DMS153 (cell line): ENCODE measurements around the gene GBP1.
"Not testable (repeated sequence)": the region's sequence is repeated elsewhere in the genome, so short reads cannot be mapped to it uniquely, and the experiment has no call there.

Source experiments
- DNase-seq: peaks from one replicate; lab custom pipeline; 2025; lab: John Stamatoyannopoulos, UW

The GBP1 gene

GRCh38 chr1:89051955-89052312 is 13.1 kb downstream of the GBP1 start:
- no peak for DNase-seq

DNA sequence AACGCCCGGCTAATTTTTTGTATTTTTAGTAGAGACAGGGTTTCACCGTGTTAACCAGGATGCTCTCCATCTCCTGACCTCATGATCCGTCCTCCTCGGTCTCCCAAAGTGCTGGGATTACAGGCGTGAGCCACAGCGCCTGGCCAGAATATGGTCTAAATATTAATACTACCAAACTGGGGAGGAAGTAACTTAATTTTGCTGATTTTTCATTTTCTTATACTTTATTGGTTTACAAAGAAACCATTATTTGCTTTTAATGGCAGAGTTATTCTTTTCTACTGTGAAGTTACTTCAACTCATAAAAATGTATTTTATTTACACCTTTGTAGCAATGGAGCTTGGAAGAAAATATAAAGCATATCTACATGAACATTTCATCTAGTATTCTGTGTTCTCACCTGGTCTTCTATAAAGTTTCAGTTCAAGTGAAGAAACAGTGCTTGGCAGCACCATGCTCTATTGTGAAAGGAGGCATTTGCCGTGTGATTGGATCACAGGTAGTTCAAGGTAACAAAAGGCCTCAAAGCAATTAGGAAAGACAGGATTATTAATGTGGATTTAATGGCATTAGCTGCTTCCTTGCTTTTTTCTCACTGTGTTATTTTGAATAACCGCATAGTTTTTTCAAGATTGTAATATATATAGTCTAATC is 13.6 kb downstream of the GBP1 start:
- DNase-seq = no peak

GRCh38 chr1:89050649-89051033 is 14.4 kb downstream of the GBP1 start:
- DNase-seq = no peak

- DNase-seq = not testable (repeated sequence)
Observed at GRCh38 chr1:89049901-89050648, 14.9 kb downstream of the GBP1 start.

DNA sequence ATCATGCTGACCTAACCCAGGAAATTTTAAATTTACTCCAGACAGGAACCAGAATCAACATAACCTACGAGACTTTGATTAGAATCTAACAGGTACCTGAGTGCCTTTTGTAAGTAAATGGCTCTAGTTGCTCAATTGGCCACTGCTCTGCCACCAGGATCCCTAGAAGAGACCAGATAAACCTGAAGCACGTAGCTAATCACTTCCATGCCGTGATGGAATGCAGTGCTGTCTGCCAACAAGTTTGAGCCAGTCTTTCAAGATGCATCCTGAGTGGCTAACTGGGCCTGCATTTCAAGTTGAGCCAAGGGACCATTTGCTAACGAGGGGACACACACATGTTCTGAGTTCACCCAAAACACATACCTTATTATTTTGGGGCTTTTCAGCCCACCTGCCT is 15.8 kb downstream of the GBP1 start:
- not testable (repeated sequence) for DNase-seq

DNA sequence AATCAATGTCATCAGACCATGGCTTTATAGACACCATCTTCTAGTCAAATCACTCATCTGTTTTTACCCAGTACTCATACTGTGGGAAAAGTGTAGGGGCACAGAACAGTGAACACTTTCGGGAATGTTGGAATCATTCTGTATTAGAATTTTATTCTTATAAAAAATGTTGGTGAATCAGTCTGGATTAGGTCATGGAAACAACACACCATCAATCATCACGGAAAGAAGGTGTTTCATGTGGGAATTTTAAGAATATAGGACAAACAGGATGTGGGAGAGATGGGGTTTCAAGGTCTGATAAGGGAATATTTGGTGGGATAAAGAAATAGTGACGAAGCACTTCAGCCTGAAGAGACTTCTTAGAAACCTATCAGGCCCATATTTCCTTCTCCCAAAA is 17.3 kb downstream of the GBP1 start:
- no peak for DNase-seq

DNA sequence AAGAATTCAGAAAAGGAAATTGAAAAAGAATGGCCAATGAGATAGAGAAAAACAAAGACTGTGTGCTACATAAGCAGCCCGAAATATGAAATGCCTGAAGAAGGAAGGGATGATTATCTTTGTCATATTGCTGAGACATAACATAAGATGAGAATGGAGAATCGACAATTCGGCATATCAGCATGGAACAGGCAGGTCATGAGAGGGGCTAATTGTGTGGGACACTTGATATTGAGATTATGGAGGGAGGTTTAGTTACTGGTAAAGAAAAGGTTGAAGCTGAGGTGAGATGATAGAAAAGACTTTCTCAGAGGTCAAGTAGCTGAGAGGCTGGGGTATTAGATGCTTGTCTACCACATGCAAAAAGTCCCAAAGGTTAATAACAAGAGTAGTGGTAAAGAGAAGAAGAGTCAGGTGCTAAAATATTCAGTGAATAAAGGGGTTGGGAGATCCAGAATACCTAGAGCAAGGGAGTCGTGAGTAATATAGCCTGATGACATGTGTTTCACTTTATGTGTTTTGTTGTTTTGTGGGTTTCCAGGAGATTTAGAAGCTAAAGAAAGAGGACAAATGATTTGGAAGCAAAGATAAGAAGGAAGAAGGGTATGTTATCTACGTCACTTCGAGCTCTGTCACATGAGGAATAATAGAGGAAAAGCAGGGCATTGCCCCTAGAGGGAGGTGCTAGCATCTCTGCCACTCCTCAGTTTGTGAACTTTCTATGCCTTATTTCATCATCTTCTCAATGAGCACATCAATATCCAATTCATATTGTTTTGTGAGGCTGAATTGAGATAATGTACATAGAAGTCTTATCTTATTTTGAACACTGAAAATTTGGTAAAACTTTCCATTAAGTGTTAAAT is 18.5 kb downstream of the GBP1 start:
- not testable (repeated sequence) for DNase-seq

DNA sequence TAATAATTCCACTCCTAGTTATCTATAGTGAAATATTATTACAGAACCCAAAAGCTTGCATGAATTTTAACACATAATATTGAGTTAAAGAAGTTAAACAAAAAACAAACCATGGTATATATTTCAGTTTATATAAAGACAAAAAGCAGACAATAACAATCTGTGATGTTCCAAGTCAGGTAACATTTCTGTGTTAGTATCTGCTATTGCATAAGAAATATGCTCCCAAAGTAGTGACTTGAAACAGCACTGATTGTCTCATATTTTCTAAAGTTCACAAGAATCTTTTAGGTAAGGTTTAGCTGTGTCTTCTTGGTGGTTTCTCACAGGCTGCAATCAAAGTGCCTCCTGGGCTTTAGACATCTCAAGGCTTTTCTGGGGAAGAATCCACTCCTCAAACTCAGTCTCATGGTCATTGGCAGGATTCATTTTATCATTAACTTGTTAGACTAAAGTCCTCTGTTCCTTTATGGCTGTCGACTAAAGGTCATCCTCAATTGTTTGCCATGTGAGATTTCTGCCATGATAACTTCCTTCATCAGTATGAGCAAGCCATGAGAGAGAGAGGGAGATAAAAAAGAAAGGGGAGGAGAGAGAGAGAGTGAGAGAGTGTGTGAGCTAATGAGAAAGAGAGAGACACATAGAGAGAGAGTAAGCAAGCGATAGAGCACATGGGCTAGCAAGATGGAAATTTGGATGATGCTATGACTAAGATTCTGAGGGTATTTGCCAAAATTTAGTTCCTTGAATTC is 19.9 kb downstream of the GBP1 start:
- no peak for DNase-seq

- no peak for DNase-seq
Observed at GRCh38 chr1:89043940-89044339, 21.1 kb downstream of the GBP1 start.

GRCh38 chr1:89042491-89042890 is 22.5 kb downstream of the GBP1 start:
- DNase-seq = no peak

DNA sequence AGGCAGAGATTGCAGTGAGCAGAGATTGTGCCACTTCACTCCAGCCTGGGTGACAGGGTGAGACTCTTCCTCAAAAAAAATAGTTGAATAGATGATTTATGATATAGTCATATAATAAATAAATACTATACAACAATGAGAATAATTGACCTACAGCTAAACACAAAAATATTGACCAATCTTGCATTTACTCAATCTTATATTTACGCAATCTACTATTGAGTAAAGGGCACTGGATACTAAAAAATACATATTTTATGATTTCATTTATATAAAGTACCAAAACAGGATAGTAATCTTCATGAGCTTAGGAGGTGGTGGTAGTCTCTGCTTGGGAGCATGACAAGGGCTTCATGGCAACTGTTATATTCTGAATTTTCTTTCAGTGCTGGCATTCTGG is 23.3 kb downstream of the GBP1 start:
- DNase-seq = no peak

GRCh38 chr1:89041119-89041641 is 23.8 kb downstream of the GBP1 start:
- DNase-seq = no peak

GRCh38 chr1:89040315-89040626 is 24.7 kb downstream of the GBP1 start:
- DNase-seq = no peak

DNA sequence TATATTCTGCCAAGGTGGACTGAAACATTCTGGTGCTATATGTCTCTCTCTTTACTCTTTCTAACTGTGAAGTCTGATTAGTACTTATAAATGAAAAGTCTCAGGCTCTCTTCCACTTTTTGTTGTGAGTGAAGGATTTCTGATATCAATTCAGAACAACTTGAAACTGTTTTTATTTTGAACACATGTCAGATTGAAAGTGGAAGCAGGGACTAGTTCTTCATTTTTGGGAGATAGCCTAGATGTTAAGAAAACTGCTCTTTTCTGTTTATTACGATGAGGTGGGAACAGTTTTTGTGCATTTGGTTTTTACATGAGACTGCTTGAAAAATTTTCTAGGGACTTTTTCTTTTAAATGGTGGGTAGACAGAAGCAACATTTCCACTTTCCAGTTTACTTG is 27.8 kb downstream of the GBP1 start:
- DNase-seq = no peak

DNA sequence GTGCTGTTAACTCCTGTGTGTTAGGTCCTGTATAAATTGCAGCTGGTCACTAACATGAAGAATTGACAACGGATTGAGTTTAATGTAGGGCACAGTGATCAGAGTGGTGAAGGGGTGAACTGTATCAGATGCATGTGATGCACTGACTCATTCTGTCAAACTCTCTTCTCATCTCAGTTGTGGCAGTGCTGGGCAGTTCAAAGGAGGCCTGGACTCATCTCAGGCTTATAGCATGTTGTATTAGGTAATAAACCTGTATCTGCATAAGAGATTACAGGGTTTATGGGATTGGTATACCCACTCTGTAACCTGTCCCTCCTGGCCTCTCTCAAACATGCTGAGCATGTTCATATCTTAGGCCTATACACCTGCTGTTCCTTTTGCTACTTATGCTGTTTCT is 29.9 kb downstream of the GBP1 start:
- no peak for DNase-seq

GRCh38 chr1:89034004-89034403 is 31.0 kb downstream of the GBP1 start:
- not testable (repeated sequence) for DNase-seq

DNA sequence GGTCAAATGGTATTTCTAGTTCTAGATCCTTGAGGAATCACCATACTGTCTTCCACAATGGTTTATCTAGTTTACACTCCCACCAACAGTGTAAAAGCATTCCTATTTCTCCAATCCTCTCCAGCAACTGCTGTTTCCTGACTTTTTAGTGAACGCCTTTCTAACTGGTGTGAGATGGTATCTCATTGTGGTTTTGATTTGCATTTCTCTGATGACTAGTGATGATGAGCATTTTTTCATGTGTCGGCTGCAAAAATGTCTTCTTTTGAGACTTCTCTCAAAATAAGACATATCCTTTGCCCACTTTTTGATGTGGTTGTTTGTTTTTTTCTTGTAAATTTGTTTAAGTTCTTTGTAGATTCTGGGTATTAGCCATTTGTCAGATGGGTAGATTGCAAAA is 36.0 kb downstream of the GBP1 start:
- DNase-seq = not testable (repeated sequence)

- no peak for DNase-seq
Observed at GRCh38 chr1:89025928-89026327, 39.1 kb downstream of the GBP1 start.

DNA sequence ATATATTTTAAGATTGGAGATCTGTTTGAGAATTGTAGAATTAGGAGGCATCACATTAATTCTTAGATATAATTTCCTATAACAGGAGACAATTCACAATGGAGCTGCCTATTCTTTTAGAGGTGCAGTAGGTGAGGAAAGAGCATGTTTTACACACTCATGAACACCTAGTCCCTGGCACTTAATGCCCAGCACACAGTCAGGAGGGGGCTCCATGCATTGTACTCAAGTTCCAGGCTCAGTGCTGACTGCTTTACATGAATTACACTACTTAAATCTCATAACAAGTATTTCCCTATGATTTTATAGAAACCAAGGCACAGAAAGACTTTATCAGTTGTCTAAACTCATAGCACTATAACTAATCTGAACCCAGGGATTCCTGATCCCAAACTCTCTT is 42.0 kb downstream of the GBP1 start:
- DNase-seq = no peak

- peak; percentile 46 for DNase-seq
Observed at GRCh38 chr1:89022167-89022959, 42.6 kb downstream of the GBP1 start, which contains the start of gene GBP3. GBP3 (minus strand) TSS chr1:89022866; CDS start chr1:89020721, 2,145 bp downstream.

GRCh38 chr1:89018318-89018717 is 46.7 kb downstream of the GBP1 start:
- not testable (repeated sequence) for DNase-seq
